Endothelial cell of umbilical vein (primary cell): ENCODE measurements around the gene LPP. TPM values are rescaled to one million over a fixed set of nuclear protein-coding genes. Genes with fewer than 3 reads are reported as not detected.

Experiments used
- BruUV-seq: library from RNA; stranded (reverse); fragments of 400-500 nt; replicated peaks from 2 replicates; lab custom pipeline; 2021; lab: Mats Ljungman, UMichigan
- CTCF ChIA-PET: fragments of 300-600, 350-600 bp; sonication (Branson Sonifier 250); formaldehyde crosslinking; loops from one replicate; lab custom pipeline; 2021; ENCODE audit warnings: antibody characterized with exemption, inconsistent platforms; lab: Charles Lee
- POLR2A ChIA-PET: fragments of 300-600, 350-600 bp; sonication (Branson Sonifier 250); formaldehyde crosslinking; loops from one replicate; lab custom pipeline; 2021; ENCODE audit warnings: antibody characterized with exemption, inconsistent platforms; lab: Charles Lee
- DNase-seq: peaks from one replicate; pipeline ENCODE4 v3.0.0-alpha.2; 2011; ENCODE audit warnings: low read depth, low spot score
- FAIRE-seq: peaks from 2 replicates; lab custom pipeline; 2011; peaks lifted over from hg19 to GRCh38; lab: Jason Lieb, UNC
- H2AFZ ChIP-seq: 2 replicates; pipeline ENCODE4 v1.6.0; 2012; ENCODE audit warnings: low read depth, low read length, control low read depth, inconsistent platforms
- H3K27ac ChIP-seq: 2 replicates; pipeline ENCODE4 v1.5.1; 2011; ENCODE audit warnings: low read depth, mild to moderate bottlenecking, control low read depth, low read length, moderate library complexity; ENCODE audit not compliant: insufficient read depth
- H3K27me3 ChIP-seq, 2 experiments: 2 replicates each; pipeline versions ENCODE4 v1.6.0 to v1.6.1; 2011; ENCODE audit warnings: low read length in 2 of 2, mixed read lengths in 1 of 2; ENCODE audit not compliant: control insufficient read depth in 2 of 2, insufficient read depth in 2 of 2
- H3K36me3 ChIP-seq, 2 experiments: 2 replicates in 1 of 2; 3 replicates in 1 of 2; pipeline ENCODE4 v1.5.1; 2011; ENCODE audit warnings: low read length in 2 of 2, mild to moderate bottlenecking in 1 of 2, moderate library complexity in 1 of 2; ENCODE audit not compliant: control insufficient read depth in 2 of 2, insufficient read depth in 2 of 2; ENCODE audit errors: extremely low read depth in 1 of 2
- H3K4me1 ChIP-seq: 3 replicates; pipeline ENCODE4 v1.5.1; 2011; ENCODE audit warnings: mild to moderate bottlenecking, low read length; ENCODE audit not compliant: control insufficient read depth, insufficient read depth; ENCODE audit errors: extremely low read depth
- H3K4me2 ChIP-seq: 2 replicates; pipeline ENCODE4 v1.6.1; 2011; ENCODE audit warnings: low read length, control low read depth, mixed read lengths; ENCODE audit not compliant: insufficient read depth
- H3K4me3 ChIP-seq, 3 experiments: fragments of 200-600 bp in 1 of 3; sonication (generic), shearing (Covaris generic) in 1 of 3; replicated peaks in 1 of 3; 2 replicates each; pipeline ENCODE4 v1.5.1; 2011 to 2016; ENCODE audit warnings: control low read depth in 3 of 3, low read length in 3 of 3, mild to moderate bottlenecking in 2 of 3, inconsistent platforms in 1 of 3, low read depth in 1 of 3, moderate library complexity in 1 of 3; ENCODE audit not compliant: insufficient read depth in 1 of 3
- H3K79me2 ChIP-seq: 2 replicates; pipeline ENCODE4 v1.6.0; 2012; ENCODE audit warnings: low read length, inconsistent platforms; ENCODE audit not compliant: control insufficient read depth, insufficient read depth
- H3K9ac ChIP-seq: replicated peaks from 2 replicates; pipeline ENCODE3; 2011; ENCODE audit warnings: low read length, control low read depth; ENCODE audit not compliant: insufficient read depth; ENCODE audit errors: extremely low read depth
- H3K9me1 ChIP-seq: replicated peaks from 3 replicates; pipeline ENCODE4 v1.6.0; 2011; ENCODE audit warnings: mild to moderate bottlenecking, low read length; ENCODE audit not compliant: control insufficient read depth, insufficient read depth; ENCODE audit errors: extremely low read depth
- H3K9me3 ChIP-seq: replicated peaks from 2 replicates; pipeline ENCODE4 v1.5.1; 2012; ENCODE audit warnings: low read length, inconsistent platforms; ENCODE audit not compliant: control insufficient read depth, insufficient read depth
- H4K20me1 ChIP-seq: replicated peaks from 2 replicates; pipeline ENCODE3; 2011; ENCODE audit warnings: mild to moderate bottlenecking, low read length; ENCODE audit not compliant: control insufficient read depth, insufficient read depth; ENCODE audit errors: extremely low read depth
- CTCF ChIP-seq, 2 donors: IDR thresholded peaks; 1 replicate in 1 of 2; 2 replicates in 1 of 2; pipeline ENCODE4 v1.5.1; 2011; ENCODE audit warnings: low read length in 2 of 2, mild to moderate bottlenecking in 2 of 2, moderate library complexity in 2 of 2, control low read depth in 1 of 2, inconsistent platforms in 1 of 2, low read depth in 1 of 2; ENCODE audit not compliant: insufficient read depth in 1 of 2; ENCODE audit errors: extremely low read depth in 1 of 2
- EZH2 ChIP-seq: IDR thresholded peaks from 2 replicates; pipeline ENCODE4 v1.6.1; 2012; ENCODE audit warnings: borderline replicate concordance, low read depth, mild to moderate bottlenecking, moderate library complexity, low read length, inconsistent platforms; ENCODE audit not compliant: severe bottlenecking
- GATA2 ChIP-seq: IDR thresholded peaks from 2 replicates; pipeline ENCODE4 v1.7.0; 2011; ENCODE audit warnings: low read depth, mild to moderate bottlenecking, moderate library complexity, mixed read lengths, low read length; ENCODE audit not compliant: insufficient read length, insufficient read depth
- MAX ChIP-seq: IDR thresholded peaks from 2 replicates; pipeline ENCODE4 v1.6.1; 2011; ENCODE audit not compliant: insufficient read depth, insufficient read length
- POLR2AphosphoS5 ChIP-seq: IDR thresholded peaks from 2 replicates; pipeline ENCODE4 v1.6.1; 2012; ENCODE audit warnings: low read depth, mild to moderate bottlenecking, control low read depth, low read length, moderate library complexity; ENCODE audit not compliant: insufficient read depth
- dilution Hi-C: fragments of 300-500 bp; cut with MboI; formaldehyde crosslinking; loops from one replicate; pipeline ENCODE4 v1.15.0; 2019; ENCODE audit warnings: low sequenced_read_pairs; ENCODE audit not compliant: extremely low pct_ligation_motif_present
- intact Hi-C: fragments of 100-400 bp; cut with micrococcal nuclease; formaldehyde crosslinking; loops from one replicate; pipeline ENCODE4 v1.10.0; 2022
- polyA plus RNA-seq, 4 experiments: library from polyadenylated mRNA; depleted of rRNA in 3 of 4; stranded (reverse) in 3 of 4; unstranded in 1 of 4; fragments of >200 nt; gene quantifications; 2 replicates each; pipeline versions ENCODE4 v1.2.1 to v1.2.3, GENCODE V29; 2011 to 2012; ENCODE audit warnings: missing spikeins in 1 of 4
- total RNA-seq: library from RNA; stranded (reverse); gene quantifications from 2 replicates; pipeline ENCODE4 v1.2.3, GENCODE V29; 2021

Gene LPP
- total and polyA plus RNA-seq, 2 donors (not counting 3 experiments of a cell fraction or from before 2014, with no cell fraction given): 16.9 to 153 TPM

GRCh38 chr3:188253800-188254452, 100.0 kb downstream of the LPP start:
- Histone ChIP-seq H3K9me3 (no peaks in the 10 kb centered on the region), H3K36me3 (peaks cover 0 to 4% of the 10 kb centered on the region in 2 experiments), H3K27ac (no peak overlapping the region), H3K4me3 (no peak overlapping the region), H3K9ac (no peak overlapping the region), H4K20me1 (no peaks in the 10 kb centered on the region), H3K79me2 (peaks cover 14% of the 10 kb centered on the region), H3K9me1 (no peaks in the 10 kb centered on the region), H3K4me1 (peaks cover 21% of the 10 kb centered on the region), H3K27me3 (no peaks in the 10 kb centered on the region), H2AFZ (no peak overlapping the region), H3K4me2 (no peak overlapping the region)
- FAIRE-seq: no peak
- POLR2A ChIA-PET: no interaction called here
- CTCF ChIA-PET: no interaction called here
- TF ChIP-seq CTCF (IDR thresholded peaks at IDR 0.05; ENCODE audit: extremely low read depth in 1 of 2, insufficient read depth in 1 of 2, low read depth in 1 of 2, low read length in 2 of 2): no peak
- no peak for TF ChIP-seq GATA2
- TF ChIP-seq POLR2AphosphoS5: no peak
- TF ChIP-seq MAX: no peak
- no peak for TF ChIP-seq EZH2
- intact Hi-C loops (no loop called here), dilution Hi-C loops (no loop called here)
- no TSS peak for BruUV-seq
- DNase-seq: no peak
